Stimulated activated CD4-positive, alpha-beta T cell treated with anti-CD3 and anti-CD28 coated beads, TNF-alpha, amount 100 ng/mL, for 48 hours (primary cell): Measurements from ENCODE around the gene L3MBTL4.
A peak's percentile ranks its signal among the peaks of the same experiment; 100 is the strongest.

Experiments
- DNase-seq, 3 donors: peaks; one replicate each; pipeline ENCODE4 v3.0.0-alpha.2; 2020; ENCODE audit warnings: low read depth in 3 of 3

The L3MBTL4 gene

GRCh38 chr18:6251084-6251483 lies 163.6 kb downstream of the L3MBTL4 start:
- no peak for DNase-seq

GRCh38 chr18:6249788-6250187 lies 164.9 kb downstream of the L3MBTL4 start:
- DNase-seq = no peak

DNA sequence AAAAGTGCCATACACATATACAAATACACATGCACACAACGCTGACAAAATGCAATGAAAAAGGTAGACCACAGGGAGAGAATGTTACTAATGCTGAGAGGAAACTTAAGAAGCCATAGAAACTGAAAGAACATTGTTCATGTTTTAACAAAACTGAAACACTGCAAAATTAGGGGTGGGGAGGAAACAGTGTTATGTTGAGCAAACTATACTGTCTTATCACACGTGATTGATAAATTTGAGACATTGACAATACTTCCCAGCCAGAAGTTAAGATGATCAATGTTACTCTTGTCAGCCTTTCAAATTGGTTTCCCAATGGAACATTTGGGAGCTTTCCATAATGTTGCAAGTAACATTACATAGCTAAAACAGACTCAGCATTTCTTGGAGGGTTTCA lies 165.5 kb downstream of the L3MBTL4 start:
- no peak for DNase-seq

DNA sequence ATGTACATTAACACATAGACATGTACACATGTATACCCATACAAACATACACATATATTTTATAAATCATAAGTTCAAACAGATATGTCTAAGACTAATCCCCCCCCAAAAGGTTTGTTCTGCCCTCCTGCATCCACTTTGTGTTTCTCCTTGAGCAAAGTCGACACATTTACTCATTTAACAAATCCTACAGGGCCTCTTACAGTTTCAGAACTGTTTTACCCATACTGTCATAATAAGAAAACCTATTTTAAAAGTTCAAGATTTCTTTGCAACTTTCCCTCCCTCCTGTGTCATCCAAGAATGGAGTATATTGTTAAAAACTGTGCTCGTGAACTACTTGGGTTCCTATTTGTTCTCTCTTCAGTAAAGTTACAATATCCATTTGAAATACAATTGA lies 166.7 kb downstream of the L3MBTL4 start:
- DNase-seq = no peak

- DNase-seq = no peak
Observed at GRCh38 chr18:6242004-6242403, 172.7 kb downstream of the L3MBTL4 start.

DNA sequence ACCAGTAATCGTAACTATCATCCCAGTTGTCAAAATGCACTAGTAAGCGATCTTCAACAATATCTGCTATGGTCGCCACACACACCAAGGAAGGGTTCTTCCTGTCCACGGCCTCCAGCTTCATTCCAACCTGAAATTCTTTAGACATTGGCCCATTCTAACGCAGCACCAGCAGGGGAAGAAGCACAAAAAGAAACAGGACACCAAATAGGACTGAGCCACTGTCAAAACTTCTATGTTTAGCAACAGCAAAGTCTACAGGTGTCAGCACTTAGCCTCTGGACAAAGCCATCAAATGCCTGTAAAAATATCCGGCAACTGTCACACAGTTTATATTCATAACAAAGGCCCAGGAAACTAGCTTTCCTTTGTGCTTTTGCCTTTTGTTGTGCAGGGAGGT lies 175.0 kb downstream of the L3MBTL4 start:
- no peak for DNase-seq

DNA sequence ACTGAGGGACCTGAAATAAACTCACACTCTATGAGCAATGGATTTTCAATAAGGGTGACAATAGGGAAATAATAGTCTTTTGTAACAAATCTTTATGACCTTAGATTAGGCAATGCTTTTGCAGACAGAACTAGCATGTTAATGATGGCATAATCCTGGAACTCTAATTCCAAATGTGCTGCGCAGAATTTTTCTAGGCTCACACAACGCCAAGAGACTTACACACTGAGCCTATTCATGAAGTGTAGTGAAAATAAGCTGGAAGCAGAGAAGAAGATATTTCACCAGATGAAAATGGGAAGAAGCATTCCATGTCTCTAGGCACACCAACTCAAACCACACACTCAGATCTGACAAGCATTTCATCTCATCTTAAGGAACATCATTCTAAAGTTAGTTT lies 178.5 kb downstream of the L3MBTL4 start:
- no peak for DNase-seq

DNA sequence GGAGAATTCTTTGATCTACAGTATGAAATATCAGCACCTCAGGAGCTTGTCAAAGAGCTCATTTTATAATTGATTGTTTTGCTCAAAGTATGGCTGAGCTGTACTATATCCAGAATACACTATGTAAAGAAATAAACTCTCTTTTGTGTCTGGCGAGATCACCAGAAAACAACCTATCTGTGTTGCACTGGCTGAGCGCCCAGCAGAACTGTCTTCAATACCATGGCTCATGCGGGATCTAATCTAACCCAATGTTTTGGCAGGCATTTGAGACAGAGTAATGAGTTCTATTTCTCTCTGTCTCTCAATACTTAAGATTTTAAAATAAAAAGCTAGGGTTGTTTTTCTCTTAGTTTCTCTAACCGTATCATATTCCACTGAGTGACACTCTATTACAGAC lies 192.4 kb downstream of the L3MBTL4 start:
- no peak for DNase-seq

DNA sequence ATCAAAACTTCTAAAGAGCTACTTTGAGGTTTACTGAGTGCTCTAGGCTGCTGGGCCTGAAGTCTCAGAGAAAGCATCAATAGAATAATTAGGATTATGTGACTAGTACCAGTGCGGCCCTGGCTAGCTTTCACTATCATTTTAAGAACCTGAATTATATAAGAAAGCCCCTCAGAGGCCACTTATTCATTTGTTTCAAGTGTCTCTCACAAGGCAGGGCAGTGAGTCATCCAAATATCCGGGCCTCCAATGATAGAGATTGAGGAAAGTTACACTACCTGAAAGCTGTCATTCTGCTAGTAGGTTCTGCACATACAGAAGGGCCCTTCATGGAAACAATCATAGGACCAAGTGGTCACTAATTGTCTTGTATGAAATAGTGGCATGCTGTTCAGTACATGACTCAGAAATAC lies 193.1 kb downstream of the L3MBTL4 start:
- DNase-seq = no peak

DNA sequence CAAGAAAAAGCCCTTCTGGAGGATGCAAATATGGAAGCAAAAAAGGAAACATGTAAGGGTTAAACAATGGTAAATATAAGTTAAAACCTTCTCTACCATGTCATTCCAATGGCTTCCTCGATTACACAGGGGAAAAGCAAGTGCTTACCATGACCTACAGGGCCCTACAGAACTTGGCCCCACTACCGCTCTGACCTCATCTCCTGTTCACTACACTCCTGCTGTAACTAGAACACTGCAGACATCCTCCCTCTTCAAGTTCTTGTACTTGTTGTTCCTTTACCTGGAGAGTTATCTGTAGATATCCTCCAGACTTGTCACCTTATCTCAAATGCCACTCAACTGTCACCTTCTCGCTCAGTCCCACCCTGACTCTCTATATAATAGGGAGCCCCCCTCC lies 194.6 kb downstream of the L3MBTL4 start:
- DNase-seq = no peak

GRCh38 chr18:6219116-6219717 lies 195.5 kb downstream of the L3MBTL4 start:
- peak in 2 of 3 donors; percentile 1 to 2 for DNase-seq

DNA sequence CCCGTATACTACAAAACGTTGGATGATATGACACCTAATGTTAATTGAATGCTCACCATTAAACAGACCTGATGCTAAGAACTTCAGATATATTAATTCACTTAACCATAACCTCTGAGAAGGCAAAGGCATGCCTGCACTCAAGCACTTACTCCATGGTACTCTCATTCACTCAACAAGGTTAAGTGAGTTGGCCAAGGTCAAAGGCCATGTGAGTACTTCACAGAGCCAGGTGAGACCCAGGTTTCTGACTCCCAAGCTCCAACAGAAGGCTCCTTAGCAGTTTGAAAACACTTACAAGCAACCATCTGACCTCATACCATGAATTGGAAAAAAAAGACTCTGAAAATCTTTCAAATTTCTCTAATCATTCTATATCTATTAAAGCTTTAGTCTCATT lies 198.8 kb downstream of the L3MBTL4 start:
- no peak for DNase-seq

DNA sequence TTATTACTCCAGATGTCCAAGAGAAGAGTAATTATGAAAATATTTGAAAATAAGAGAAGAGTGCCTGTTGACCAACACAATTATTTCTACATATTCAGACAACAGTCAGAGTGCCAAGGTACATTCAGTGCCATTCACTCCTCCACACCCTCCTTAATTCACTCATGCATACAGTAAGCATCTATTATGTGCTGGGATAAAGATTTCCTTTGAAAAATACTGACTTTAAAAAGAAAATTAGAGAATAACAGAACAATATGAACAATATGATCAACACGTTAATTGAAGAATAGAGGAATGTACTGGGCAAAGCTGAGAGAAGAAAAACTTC lies 203.6 kb downstream of the L3MBTL4 start:
- DNase-seq = no peak

DNA sequence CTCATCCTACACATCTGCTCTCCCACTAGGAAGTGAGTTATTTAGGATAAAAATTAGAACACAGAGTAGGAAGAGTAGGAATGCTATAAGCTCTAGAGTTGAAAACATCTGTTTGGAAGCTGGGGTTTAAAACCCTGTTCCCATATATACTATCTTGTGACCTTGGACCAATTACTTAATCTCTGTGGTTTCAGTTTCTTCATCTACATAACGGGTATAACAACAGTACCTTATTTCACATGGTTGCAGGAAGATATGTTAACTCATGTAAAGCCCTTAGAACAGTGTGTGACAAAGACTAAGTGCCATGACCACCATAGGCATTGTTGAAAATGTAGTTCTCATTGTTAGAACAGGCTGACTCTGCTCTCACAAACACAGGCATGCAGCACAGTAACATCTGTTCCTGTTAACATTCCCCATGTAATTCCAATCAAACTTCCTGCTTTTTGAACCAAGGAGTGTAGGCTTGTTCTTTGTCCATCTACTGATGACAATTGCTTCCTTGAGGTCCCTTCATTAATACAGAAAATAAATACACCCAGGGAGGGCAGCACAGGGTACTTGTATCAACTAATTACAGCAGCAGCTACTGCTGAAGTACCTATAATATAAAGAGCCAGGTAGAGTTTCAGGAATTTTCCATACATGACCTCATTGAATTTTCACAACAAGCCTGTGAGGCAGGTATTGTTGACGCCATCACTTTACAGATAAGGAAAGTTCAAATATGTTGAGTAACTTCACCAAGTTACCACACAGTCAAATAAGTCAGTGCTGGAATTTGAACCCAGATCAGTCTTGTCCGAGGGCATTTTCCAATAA lies 204.2 kb downstream of the L3MBTL4 start:
- DNase-seq = no peak

- DNase-seq = no peak
Observed at GRCh38 chr18:6207941-6208340, 206.8 kb downstream of the L3MBTL4 start.

DNA sequence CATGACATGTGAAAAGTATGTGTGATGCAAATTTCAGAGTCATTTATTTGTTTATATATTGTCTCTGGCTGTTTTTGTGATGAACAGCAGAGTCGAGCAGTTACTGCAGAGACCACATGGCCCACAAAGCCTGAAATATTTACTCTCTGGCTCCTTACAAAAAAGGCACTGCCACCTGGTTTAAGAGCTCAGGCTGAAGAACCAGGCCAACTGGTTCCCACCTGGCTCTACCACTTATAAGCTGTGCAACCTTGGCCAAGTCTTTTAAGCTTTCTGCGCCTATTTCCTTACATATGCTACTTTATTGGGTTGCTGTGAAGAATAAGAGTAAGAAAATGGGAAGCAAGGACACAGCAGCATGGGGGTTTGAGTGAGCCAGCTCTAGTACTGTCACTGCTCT lies 207.6 kb downstream of the L3MBTL4 start:
- DNase-seq = no peak

DNA sequence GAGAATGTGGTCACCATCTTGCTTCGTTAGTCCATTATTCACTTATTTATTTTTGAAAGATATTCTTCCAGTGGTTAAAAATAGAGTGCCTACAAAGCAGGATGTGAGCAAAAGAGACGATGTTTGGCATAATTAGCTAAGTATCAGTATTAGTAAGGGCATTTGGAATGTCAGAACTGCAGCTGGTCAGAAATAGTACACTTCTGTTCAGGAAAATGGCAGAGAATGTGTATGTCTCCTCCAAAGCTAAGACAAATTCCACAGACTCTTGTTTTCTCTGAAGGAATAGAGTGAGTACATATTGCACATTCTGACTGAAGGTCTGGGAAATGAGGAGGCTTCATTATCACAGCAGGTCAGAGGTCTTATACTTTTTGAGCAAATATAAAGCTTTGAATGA lies 209.0 kb downstream of the L3MBTL4 start:
- no peak for DNase-seq

DNA sequence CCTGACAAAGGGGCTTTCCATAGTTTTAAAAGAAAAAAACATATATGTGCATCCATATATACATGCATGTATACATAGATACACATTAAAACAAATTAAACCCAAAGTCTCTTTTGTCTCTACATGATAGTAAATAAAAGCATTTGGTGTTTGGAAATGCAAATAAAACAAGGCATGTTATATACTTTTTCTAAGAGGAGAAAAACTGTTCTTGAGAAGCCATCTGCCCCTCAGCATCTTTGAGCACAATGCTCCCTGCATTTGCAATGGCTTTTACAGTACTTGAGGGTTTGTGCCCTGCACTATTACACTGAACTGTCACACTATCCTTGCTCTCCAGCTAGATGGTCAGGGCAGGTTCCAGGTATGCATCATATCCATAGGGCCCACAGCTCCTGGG lies 210.2 kb downstream of the L3MBTL4 start:
- DNase-seq = no peak

GRCh38 chr18:6203791-6204190 lies 210.9 kb downstream of the L3MBTL4 start:
- no peak for DNase-seq

DNA sequence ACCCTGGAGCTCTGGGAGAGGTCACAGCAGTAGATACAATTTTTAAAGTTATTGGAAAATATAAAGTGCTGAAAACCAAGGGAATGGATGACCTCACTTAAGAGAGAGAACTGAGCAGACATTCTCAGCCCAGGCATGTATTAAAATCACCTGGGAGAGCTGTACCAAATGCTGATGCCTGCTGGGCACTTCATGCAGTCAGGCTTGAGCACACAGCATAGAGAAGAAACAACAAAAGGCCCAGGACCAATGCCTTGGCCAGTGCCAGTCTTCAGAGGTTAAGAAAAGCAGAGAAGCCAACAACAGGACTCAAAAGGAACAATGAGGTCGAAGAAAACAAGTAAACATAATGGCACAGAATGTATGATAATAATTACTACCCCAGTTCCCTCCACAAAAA lies 211.8 kb downstream of the L3MBTL4 start:
- DNase-seq = no peak

DNA sequence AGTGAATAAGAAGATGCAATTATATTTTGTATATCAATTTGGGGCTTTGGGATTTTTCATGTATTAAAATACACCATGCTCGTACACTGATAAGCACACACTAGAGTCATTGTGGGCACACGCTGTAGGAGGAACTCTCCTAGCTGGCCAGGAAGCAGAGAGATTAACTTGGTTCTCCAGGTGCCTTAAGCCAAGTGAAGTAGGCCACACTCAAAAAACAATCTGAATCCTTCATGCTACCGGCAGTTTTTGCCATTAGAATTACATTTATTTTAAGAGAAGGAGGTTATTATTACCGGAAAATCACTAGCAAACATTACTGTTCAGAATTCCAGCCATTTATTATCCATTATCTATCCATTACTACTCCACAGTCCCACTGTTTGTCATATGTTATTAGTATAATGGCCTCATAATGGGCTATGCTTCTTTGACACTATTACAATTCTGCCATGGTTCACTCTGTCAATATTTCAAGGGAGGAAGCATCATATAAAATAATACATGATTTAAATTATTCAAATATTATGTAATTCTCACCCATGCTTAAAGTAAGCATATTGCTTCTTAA lies 214.4 kb downstream of the L3MBTL4 start:
- DNase-seq = no peak

- no peak for DNase-seq
Observed at GRCh38 chr18:6199777-6200176, 214.9 kb downstream of the L3MBTL4 start.

GRCh38 chr18:6198585-6198984 lies 216.1 kb downstream of the L3MBTL4 start:
- no peak for DNase-seq
